Skeletal muscle cell (primary cell): Measurements from ENCODE around the gene HAAO.

Source experiments
- DNase-seq: peaks from one replicate; pipeline ENCODE4 v3.0.0-alpha.2; 2010; ENCODE audit warnings: low read depth
- H3K4me3 ChIP-seq: 2 replicates; pipeline ENCODE4 v1.5.1; 2011; ENCODE audit warnings: low read depth, mild to moderate bottlenecking, control low read depth, low read length, moderate library complexity

The HAAO gene

GRCh38 chr2:42819160-42819559 is 26.8 kb upstream of the HAAO start:
- H3K4me3 ChIP-seq = no peak overlapping the region
- DNase-seq = no peak

GRCh38 chr2:42815726-42816125 is 23.3 kb upstream of the HAAO start:
- no peak for DNase-seq
- no peak overlapping the region for H3K4me3 ChIP-seq

- DNase-seq = no peak
- H3K4me3 ChIP-seq = no peak overlapping the region
Observed at GRCh38 chr2:42813763-42814162, 21.4 kb upstream of the HAAO start.

GRCh38 chr2:42812899-42813479 is 20.6 kb upstream of the HAAO start:
- H3K4me3 ChIP-seq = no peak overlapping the region
- no peak for DNase-seq

GRCh38 chr2:42810971-42811811 is 18.8 kb upstream of the HAAO start:
- DNase-seq = no peak

GRCh38 chr2:42810121-42810970 is 18.0 kb upstream of the HAAO start:
- DNase-seq = peak; percentile 91
- H3K4me3 ChIP-seq = peak overlapping the region; percentile 61

More at GRCh38 chr2:42810971-42811811, 18.8 kb upstream of the HAAO start:
- peak overlapping the region; percentile 61 for H3K4me3 ChIP-seq

- peak overlapping the region; percentile 61 for H3K4me3 ChIP-seq
- DNase-seq = no peak
Observed at GRCh38 chr2:42809819-42810120, 17.4 kb upstream of the HAAO start.

- peak overlapping the region; percentile 61 for H3K4me3 ChIP-seq
- no peak for DNase-seq
Observed at GRCh38 chr2:42809131-42809818, 16.9 kb upstream of the HAAO start.

GRCh38 chr2:42808301-42808700 is 15.9 kb upstream of the HAAO start:
- no peak for DNase-seq
- H3K4me3 ChIP-seq = no peak overlapping the region

GRCh38 chr2:42806786-42807185 is 14.4 kb upstream of the HAAO start:
- DNase-seq = no peak
- no peak overlapping the region for H3K4me3 ChIP-seq

- H3K4me3 ChIP-seq = no peak overlapping the region
- DNase-seq = no peak
Observed at GRCh38 chr2:42804891-42805290, 12.5 kb upstream of the HAAO start.

GRCh38 chr2:42804338-42804737 is 12.0 kb upstream of the HAAO start:
- peak; percentile 80 for DNase-seq
- H3K4me3 ChIP-seq = no peak overlapping the region

- no peak for DNase-seq
- no peak overlapping the region for H3K4me3 ChIP-seq
Observed at GRCh38 chr2:42802150-42802549, 9.8 kb upstream of the HAAO start.

GRCh38 chr2:42801381-42801780 is 9.0 kb upstream of the HAAO start:
- DNase-seq = no peak

GRCh38 chr2:42800981-42801380 is 8.6 kb upstream of the HAAO start:
- H3K4me3 ChIP-seq = no peak overlapping the region
- no peak for DNase-seq

More at GRCh38 chr2:42801381-42801780, 9.0 kb upstream of the HAAO start:
- H3K4me3 ChIP-seq = no peak overlapping the region

- no peak for DNase-seq
- no peak overlapping the region for H3K4me3 ChIP-seq
Observed at GRCh38 chr2:42800461-42800962, 8.1 kb upstream of the HAAO start.

- no peak for DNase-seq
- H3K4me3 ChIP-seq = no peak overlapping the region
Observed at GRCh38 chr2:42799881-42800280, 7.5 kb upstream of the HAAO start.

- no peak for DNase-seq
- no peak overlapping the region for H3K4me3 ChIP-seq
Observed at GRCh38 chr2:42797281-42797680, 4.9 kb upstream of the HAAO start.

- no peak overlapping the region for H3K4me3 ChIP-seq
- no peak for DNase-seq
Observed at GRCh38 chr2:42796427-42797248, 4.3 kb upstream of the HAAO start.
